Cardiac muscle cell (in vitro differentiated cells and primary cell): ENCODE data around the gene DYNLL2. TPM values are rescaled to one million over a fixed set of nuclear protein-coding genes. Genes with fewer than 3 reads are reported as not detected.
"Not testable (repeated sequence)": the region's sequence is repeated elsewhere in the genome, so short reads cannot be mapped to it uniquely, and the experiment has no call there.

ENCODE experiments used
- DNase-seq, 2 donors: peaks; one replicate each; pipeline versions ENCODE4 v3.0.0 to v3.0.0-alpha.2; 2010 to 2017; ENCODE audit warnings: low read depth in 1 of 2, low spot score in 1 of 2
- H3K27ac ChIP-seq: fragments of 200-600 bp; sonication (generic); 2 replicates; pipeline ENCODE4 v1.5.1; 2016
- H3K27me3 ChIP-seq: fragments of 200-600 bp; sonication (generic); 2 replicates; pipeline ENCODE4 v1.6.0; 2016; ENCODE audit warnings: control low read depth
- H3K36me3 ChIP-seq: fragments of 200-600 bp; sonication (generic); 2 replicates; pipeline ENCODE4 v1.5.1; 2016; ENCODE audit warnings: control low read depth
- H3K4me1 ChIP-seq: fragments of 200-600 bp; sonication (generic); 2 replicates; pipeline ENCODE4 v1.8.1; 2017; ENCODE audit warnings: low read depth, mild to moderate bottlenecking, mixed run types
- H3K4me3 ChIP-seq: fragments of 200-600 bp; sonication (generic); 2 replicates; pipeline ENCODE4 v1.5.1; 2016; ENCODE audit warnings: mild to moderate bottlenecking
- H3K9me3 ChIP-seq: fragments of 200-600 bp; sonication (generic); 2 replicates; pipeline ENCODE4 v1.5.1; 2017; ENCODE audit warnings: low read depth, mild to moderate bottlenecking, control low read depth
- polyA plus RNA-seq: library from polyadenylated mRNA; unstranded; fragments of >200 nt; fragmentation: Nextera tagmentation; extraction: Ambion mirVana; gene quantifications from 2 replicates; pipeline ENCODE4 v1.2.1, GENCODE V29; 2016
- total RNA-seq: library from RNA; depleted of rRNA; stranded (reverse); fragments of >200 nt; gene quantifications from 2 replicates; pipeline ENCODE4 v1.2.3, GENCODE V29; 2016
- TF ChIP-seq, protein P1 (sequence below): IDR thresholded peaks from 2 replicates; pipeline ENCODE4 v1.5.1; 2012; ENCODE audit warnings: low read depth, mild to moderate bottlenecking, low read length

Gene DYNLL2
- total and polyA plus RNA-seq, 2 experiments from 2014 or later, result 0.79 to 14.2 TPM

- no peaks in the 10 kb centered on the region for H3K4me1 ChIP-seq
- H3K36me3 ChIP-seq, result no peaks in the 10 kb centered on the region
- H3K27ac ChIP-seq, result no peak overlapping the region
- no peaks in the 10 kb centered on the region for H3K9me3 ChIP-seq
- TF ChIP-seq, protein P1, sequence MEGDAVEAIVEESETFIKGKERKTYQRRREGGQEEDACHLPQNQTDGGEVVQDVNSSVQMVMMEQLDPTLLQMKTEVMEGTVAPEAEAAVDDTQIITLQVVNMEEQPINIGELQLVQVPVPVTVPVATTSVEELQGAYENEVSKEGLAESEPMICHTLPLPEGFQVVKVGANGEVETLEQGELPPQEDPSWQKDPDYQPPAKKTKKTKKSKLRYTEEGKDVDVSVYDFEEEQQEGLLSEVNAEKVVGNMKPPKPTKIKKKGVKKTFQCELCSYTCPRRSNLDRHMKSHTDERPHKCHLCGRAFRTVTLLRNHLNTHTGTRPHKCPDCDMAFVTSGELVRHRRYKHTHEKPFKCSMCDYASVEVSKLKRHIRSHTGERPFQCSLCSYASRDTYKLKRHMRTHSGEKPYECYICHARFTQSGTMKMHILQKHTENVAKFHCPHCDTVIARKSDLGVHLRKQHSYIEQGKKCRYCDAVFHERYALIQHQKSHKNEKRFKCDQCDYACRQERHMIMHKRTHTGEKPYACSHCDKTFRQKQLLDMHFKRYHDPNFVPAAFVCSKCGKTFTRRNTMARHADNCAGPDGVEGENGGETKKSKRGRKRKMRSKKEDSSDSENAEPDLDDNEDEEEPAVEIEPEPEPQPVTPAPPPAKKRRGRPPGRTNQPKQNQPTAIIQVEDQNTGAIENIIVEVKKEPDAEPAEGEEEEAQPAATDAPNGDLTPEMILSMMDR, result no peak
- H3K4me3 ChIP-seq, result no peak overlapping the region
- H3K27me3 ChIP-seq, result peaks cover 18% of the 10 kb centered on the region
- peak; percentile 74 to 90 for DNase-seq
Observed at GRCh38 chr17:58120195-58120822, 37.1 kb downstream of the DYNLL2 start.

DNA sequence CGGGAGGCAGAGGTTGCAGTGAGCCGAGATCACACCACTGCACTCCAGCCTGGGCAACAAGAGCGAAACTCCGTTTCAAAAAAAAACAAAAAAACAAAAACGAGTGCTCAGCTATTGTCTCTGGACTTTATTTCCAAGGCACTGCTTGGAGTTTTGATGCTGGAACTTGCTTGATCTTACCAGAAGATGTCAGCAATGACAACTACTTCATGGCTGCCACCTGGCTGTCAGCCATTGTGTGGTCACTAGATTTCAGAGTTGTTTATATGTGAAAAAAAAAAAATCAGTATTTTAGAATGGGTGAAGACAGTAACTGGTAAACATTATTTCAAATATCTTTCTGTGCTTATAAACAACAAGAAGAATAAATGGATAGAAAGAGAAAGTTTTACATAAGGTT, 38.7 kb downstream of the DYNLL2 start:
- DNase-seq, result peak in 1 of 2 donors; percentile 46
- Histone ChIP-seq H3K27me3 (peaks cover 22% of the 10 kb centered on the region), H3K9me3 (no peaks in the 10 kb centered on the region), H3K36me3 (no peaks in the 10 kb centered on the region), H3K4me1 (no peaks in the 10 kb centered on the region), H3K4me3 (no peak overlapping the region), H3K27ac (no peak overlapping the region)
- TF ChIP-seq, protein P1, result peak; percentile 20

- no peaks in the 10 kb centered on the region for H3K4me1 ChIP-seq
- no peaks in the 10 kb centered on the region for H3K9me3 ChIP-seq
- no peak overlapping the region for H3K4me3 ChIP-seq
- H3K27ac ChIP-seq, result no peak overlapping the region
- TF ChIP-seq, protein P1, result no peak
- no peak for DNase-seq
- H3K36me3 ChIP-seq, result no peaks in the 10 kb centered on the region
- H3K27me3 ChIP-seq, result peaks cover 31% of the 10 kb centered on the region
Observed at GRCh38 chr17:58127846-58128245, 44.6 kb downstream of the DYNLL2 start.

GRCh38 chr17:58132697-58133096, 49.5 kb downstream of the DYNLL2 start:
- not testable (repeated sequence) for H3K27ac ChIP-seq, H3K36me3 ChIP-seq, DNase-seq, H3K4me1 ChIP-seq, H3K9me3 ChIP-seq, H3K4me3 ChIP-seq
- H3K27me3 ChIP-seq, result peaks cover 33% of the 10 kb centered on the region

GRCh38 chr17:58136669-58137279, 53.6 kb downstream of the DYNLL2 start:
- Histone ChIP-seq H3K9me3 (no peaks in the 10 kb centered on the region), H3K27ac (no peak overlapping the region), H3K36me3 (no peaks in the 10 kb centered on the region), H3K4me1 (no peaks in the 10 kb centered on the region), H3K27me3 (peaks cover 41% of the 10 kb centered on the region), H3K4me3 (no peak overlapping the region)
- TF ChIP-seq, protein P1, result peak; percentile 46
- peak; percentile 2 to 34 for DNase-seq

GRCh38 chr17:58141505-58141904, 58.3 kb downstream of the DYNLL2 start:
- Histone ChIP-seq H3K27me3 (peaks cover 19% of the 10 kb centered on the region), H3K9me3 (no peaks in the 10 kb centered on the region), H3K4me3 (no peak overlapping the region), H3K27ac (no peak overlapping the region), H3K36me3 (no peaks in the 10 kb centered on the region), H3K4me1 (no peaks in the 10 kb centered on the region)
- TF ChIP-seq, protein P1, result no peak
- no peak for DNase-seq

- not testable (repeated sequence) for H3K27me3 ChIP-seq, H3K4me3 ChIP-seq, H3K9me3 ChIP-seq, H3K27ac ChIP-seq, H3K36me3 ChIP-seq, DNase-seq, H3K4me1 ChIP-seq
Observed at GRCh38 chr17:58143335-58143734, 60.1 kb downstream of the DYNLL2 start.
